Left ventricle myocardium inferior (tissue), 1 donor: ENCODE measurements around the gene ASPHD1. TPM values are rescaled to one million over a fixed set of nuclear protein-coding genes. Genes with fewer than 3 reads are reported as not detected.

Experiments
- DNase-seq: peaks from one replicate; pipeline ENCODE4 v3.0.0-alpha.2; 2020
- H3K27ac ChIP-seq: fragments of 200-600 bp; replicated peaks from 2 replicates; pipeline ENCODE4 v1.8.0; 2021
- H3K27me3 ChIP-seq: fragments of 200-600 bp; 2 replicates; pipeline ENCODE4 v1.8.0; 2021; ENCODE audit warnings: low read depth
- H3K36me3 ChIP-seq: fragments of 200-600 bp; 2 replicates; pipeline ENCODE4 v1.8.0; 2021
- H3K4me1 ChIP-seq: fragments of 200-600 bp; 2 replicates; pipeline ENCODE4 v1.8.0; 2021
- H3K4me3 ChIP-seq: fragments of 200-600 bp; 2 replicates; pipeline ENCODE4 v1.8.0; 2021; ENCODE audit warnings: mild to moderate bottlenecking, moderate library complexity
- H3K9me3 ChIP-seq: fragments of 200-600 bp; replicated peaks from 2 replicates; pipeline ENCODE4 v1.8.0; 2021
- intact Hi-C: fragments of 100-400 bp; cut with micrococcal nuclease; formaldehyde crosslinking; loops from one replicate; pipeline ENCODE4 v1.11.0; 2022
- total RNA-seq: library from RNA; stranded (reverse); fragmentation: NEBNext Ultra II Directional; extraction: Animal tissue kit (Norgen Biotek cat#: 25700); gene quantifications from one replicate; pipeline ENCODE4 v1.2.1, GENCODE V29; 2021
- TF ChIP-seq, protein P1 (sequence below): fragments of 200-600 bp; IDR thresholded peaks from 2 replicates; pipeline ENCODE4 v1.8.0; 2021; ENCODE audit warnings: antibody characterized with exemption, mild to moderate bottlenecking, borderline replicate concordance
- donor health status: DM: no; HTN: yes; CAD: no; lungs with severe emphysema.

The ASPHD1 gene
- total RNA-seq, 1 donor from 2014 or later = not detected

DNA sequence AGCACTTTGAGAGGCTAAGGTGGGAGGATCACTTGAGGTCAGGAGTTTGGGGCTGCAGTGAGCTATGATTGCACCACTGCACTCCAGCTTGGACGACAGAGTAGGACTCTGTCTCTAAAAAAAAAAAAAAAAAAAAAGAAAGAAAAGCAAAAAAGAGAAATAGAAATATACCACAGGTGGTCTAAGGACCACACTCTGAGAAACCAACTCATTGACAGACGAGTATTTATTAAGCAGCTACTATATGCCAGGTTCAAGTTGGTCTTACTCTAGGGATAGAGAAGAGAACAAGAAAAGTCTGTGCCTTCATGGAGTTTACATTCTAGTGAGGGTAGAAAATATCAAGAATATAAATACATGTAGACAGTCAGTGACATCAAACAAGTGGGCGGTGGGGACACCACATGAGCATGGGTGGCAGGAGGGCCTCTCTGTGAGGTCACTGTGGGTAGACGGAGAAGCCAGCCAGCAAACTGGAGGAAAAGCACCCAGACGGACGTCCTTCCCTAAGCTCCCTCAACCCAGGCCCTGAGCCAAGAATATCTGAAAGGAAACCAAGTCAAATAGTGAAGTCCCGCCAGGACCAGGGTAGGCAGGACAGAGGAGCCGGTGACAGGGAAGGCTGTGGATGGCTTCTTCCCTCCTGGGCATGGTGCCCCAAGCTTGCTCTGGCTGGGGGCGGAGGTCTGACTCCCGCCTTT, 42.0 kb upstream of the ASPHD1 start:
- H3K9me3 ChIP-seq = no peaks in the 10 kb centered on the region
- intact Hi-C loops = no loop called here
- DNase-seq = no peak
- H3K4me3 ChIP-seq = no peak overlapping the region
- no peaks in the 10 kb centered on the region for H3K27me3 ChIP-seq
- H3K4me1 ChIP-seq = peaks cover 34% of the 10 kb centered on the region
- no peak overlapping the region for H3K27ac ChIP-seq
- peaks cover 33% of the 10 kb centered on the region for H3K36me3 ChIP-seq
- TF ChIP-seq, protein P1, sequence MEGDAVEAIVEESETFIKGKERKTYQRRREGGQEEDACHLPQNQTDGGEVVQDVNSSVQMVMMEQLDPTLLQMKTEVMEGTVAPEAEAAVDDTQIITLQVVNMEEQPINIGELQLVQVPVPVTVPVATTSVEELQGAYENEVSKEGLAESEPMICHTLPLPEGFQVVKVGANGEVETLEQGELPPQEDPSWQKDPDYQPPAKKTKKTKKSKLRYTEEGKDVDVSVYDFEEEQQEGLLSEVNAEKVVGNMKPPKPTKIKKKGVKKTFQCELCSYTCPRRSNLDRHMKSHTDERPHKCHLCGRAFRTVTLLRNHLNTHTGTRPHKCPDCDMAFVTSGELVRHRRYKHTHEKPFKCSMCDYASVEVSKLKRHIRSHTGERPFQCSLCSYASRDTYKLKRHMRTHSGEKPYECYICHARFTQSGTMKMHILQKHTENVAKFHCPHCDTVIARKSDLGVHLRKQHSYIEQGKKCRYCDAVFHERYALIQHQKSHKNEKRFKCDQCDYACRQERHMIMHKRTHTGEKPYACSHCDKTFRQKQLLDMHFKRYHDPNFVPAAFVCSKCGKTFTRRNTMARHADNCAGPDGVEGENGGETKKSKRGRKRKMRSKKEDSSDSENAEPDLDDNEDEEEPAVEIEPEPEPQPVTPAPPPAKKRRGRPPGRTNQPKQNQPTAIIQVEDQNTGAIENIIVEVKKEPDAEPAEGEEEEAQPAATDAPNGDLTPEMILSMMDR = no peak

DNA sequence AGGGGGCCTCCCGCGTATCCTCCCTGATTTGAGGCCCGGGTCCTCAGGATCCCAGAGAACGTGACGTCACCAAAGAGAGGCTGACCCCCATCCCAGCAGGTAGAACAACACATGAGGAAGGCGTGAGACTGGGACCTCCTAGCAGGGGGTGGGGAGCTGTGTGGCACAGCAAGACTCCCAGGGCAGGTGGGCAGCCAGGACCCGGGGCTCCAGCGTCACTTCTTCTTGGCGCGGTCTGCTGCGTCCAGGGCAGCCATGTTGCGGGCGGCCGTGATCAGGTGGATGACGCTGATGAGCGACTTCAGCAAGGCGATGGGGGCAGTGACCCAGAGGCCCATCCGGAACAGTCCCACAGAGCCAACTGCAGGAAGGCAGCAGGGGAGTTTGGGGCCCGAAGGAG, 41.3 kb upstream of the ASPHD1 start:
- intact Hi-C loops = no loop called here
- TF ChIP-seq, protein P1 = no peak
- Histone ChIP-seq H3K36me3 (peaks cover 33% of the 10 kb centered on the region), H3K4me1 (peaks cover 38% of the 10 kb centered on the region), H3K27ac (no peak overlapping the region), H3K27me3 (no peaks in the 10 kb centered on the region), H3K4me3 (no peak overlapping the region), H3K9me3 (no peaks in the 10 kb centered on the region)
- no peak for DNase-seq

DNA sequence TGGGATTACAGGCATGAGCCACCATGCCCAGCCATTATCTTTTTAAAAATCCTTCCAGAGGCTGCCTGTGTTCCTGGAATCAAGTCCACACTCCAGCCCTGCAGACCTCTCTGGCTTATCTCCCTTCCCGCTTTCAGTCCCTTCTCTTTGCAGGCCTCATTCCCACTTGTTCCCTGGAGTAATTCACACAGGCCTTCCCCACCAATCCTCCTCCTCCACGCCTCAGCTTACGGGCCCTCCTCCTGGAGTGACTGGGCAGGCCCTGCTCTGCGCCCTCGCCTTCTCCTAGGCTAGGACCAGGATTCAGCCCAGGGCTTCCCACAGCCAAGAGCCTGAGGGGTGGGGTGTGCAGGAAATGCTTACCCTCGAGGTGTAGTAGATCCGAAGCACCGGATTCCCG, 40.1 kb upstream of the ASPHD1 start:
- H3K4me1 ChIP-seq = peaks cover 38% of the 10 kb centered on the region
- H3K27ac ChIP-seq = no peak overlapping the region
- peak; percentile 41 for DNase-seq
- H3K27me3 ChIP-seq = no peaks in the 10 kb centered on the region
- intact Hi-C loops = no loop called here
- peaks cover 33% of the 10 kb centered on the region for H3K36me3 ChIP-seq
- TF ChIP-seq, protein P1 = no peak
- no peaks in the 10 kb centered on the region for H3K9me3 ChIP-seq
- no peak overlapping the region for H3K4me3 ChIP-seq

DNA sequence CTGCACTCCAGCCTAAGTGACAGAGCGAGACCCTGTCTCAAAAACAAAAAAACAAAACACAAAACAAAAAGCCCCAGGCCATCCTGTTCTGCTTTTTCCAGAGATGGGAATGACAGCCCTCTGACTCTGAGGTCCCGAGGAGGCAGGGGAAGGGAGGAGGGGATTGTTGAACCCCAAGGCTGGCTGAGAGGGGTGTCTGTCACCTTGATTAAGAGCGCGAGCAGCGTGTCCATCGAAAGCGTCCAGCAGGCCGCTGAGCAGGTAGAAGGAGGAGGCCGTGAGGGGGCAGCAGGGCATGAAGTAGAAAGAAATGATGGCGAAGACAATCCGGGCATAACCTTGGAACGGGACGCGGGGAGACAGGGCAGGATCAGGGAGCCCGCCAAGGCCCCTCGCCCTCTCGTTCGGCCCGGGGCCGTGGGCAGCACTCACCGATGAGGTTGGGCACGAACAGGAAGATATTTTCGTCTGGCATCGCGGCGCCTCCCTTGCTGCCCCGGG, 37.9 kb upstream of the ASPHD1 start:
- peaks cover 33% of the 10 kb centered on the region for H3K36me3 ChIP-seq
- H3K27me3 ChIP-seq = no peaks in the 10 kb centered on the region
- H3K9me3 ChIP-seq = no peaks in the 10 kb centered on the region
- peak overlapping the region; percentile 94 for H3K27ac ChIP-seq
- intact Hi-C loops = no loop called here
- peak; percentile 24 for DNase-seq
- TF ChIP-seq, protein P1 = no peak
- peaks cover 31% of the 10 kb centered on the region for H3K4me1 ChIP-seq
- peak overlapping the region; percentile 95 for H3K4me3 ChIP-seq

DNA sequence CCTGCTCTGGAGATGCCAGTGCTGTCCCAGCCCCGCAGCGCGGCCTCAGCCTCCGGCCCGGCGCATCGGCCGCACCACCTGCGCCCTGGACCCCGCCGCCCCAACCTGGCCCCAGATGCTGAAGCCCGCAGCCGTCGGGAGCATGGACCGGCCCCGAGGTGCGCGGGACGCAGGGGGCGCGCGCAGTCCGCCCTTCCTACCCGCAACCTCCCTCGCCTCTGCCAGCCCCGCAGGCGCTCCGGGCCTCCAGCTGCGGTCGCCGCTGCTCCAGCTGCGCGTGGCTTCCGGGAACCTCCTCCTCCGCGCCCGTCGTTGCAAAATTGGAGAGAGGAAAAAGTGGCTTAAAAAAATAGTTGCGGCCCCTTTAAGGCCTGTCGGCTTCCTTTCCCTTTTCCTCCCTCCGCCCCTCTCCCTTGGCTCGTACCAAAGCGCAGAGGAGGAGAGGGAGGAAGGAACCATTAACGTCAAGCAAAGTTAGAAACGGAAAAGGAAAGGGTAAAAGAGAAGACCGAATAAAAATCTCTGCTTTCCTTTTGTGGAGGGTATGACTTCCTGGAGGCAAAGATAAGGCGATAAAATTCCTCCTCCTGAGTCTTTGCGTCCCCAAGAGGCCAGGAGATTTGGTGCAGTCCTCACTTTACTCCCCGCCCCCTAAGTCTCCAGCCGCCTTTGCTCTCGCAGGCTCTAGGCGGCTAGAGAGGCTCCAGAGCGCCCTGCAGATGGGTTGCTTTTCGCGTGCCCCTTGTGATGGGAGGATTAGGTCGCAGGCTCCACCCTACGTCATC, 37.2 kb upstream of the ASPHD1 start, which contains the start of gene CDIPT:
CDIPT (minus strand) TSS at position 343 of the 785 bp plus-strand sequence. CDS start 369 bp downstream, outside the sequence.
- Histone ChIP-seq H3K36me3 (peaks cover 33% of the 10 kb centered on the region), H3K27me3 (no peaks in the 10 kb centered on the region), H3K4me1 (peaks cover 31% of the 10 kb centered on the region), H3K27ac (peak within 1 kb of the TSS; percentile 94), H3K9me3 (no peaks in the 10 kb centered on the region), H3K4me3 (peak within 1 kb of the TSS; percentile 95)
- intact Hi-C loops = no loop called here
- DNase-seq = peak; percentile 93
- TF ChIP-seq, protein P1 = peak; percentile 60
